Left ventricle myocardium inferior (tissue), 1 donor: Measurements from ENCODE around the gene PLEKHA8. TPM values are rescaled to one million over a fixed set of nuclear protein-coding genes. Genes with fewer than 3 reads are reported as not detected.

ENCODE experiments used
- DNase-seq: peaks from one replicate; pipeline ENCODE4 v3.0.0-alpha.2; 2020
- H3K27ac ChIP-seq: fragments of 200-600 bp; replicated peaks from 2 replicates; pipeline ENCODE4 v1.8.0; 2021
- H3K27me3 ChIP-seq: fragments of 200-600 bp; 2 replicates; pipeline ENCODE4 v1.8.0; 2021; ENCODE audit warnings: low read depth
- H3K36me3 ChIP-seq: fragments of 200-600 bp; 2 replicates; pipeline ENCODE4 v1.8.0; 2021
- H3K4me1 ChIP-seq: fragments of 200-600 bp; 2 replicates; pipeline ENCODE4 v1.8.0; 2021
- H3K4me3 ChIP-seq: fragments of 200-600 bp; 2 replicates; pipeline ENCODE4 v1.8.0; 2021; ENCODE audit warnings: mild to moderate bottlenecking, moderate library complexity
- H3K9me3 ChIP-seq: fragments of 200-600 bp; replicated peaks from 2 replicates; pipeline ENCODE4 v1.8.0; 2021
- CTCF ChIP-seq: fragments of 200-600 bp; IDR thresholded peaks from 2 replicates; pipeline ENCODE4 v1.8.0; 2021; ENCODE audit warnings: antibody characterized with exemption, mild to moderate bottlenecking, borderline replicate concordance
- intact Hi-C: fragments of 100-400 bp; cut with micrococcal nuclease; formaldehyde crosslinking; loops from one replicate; pipeline ENCODE4 v1.11.0; 2022
- total RNA-seq: library from RNA; stranded (reverse); fragmentation: NEBNext Ultra II Directional; extraction: Animal tissue kit (Norgen Biotek cat#: 25700); gene quantifications from one replicate; pipeline ENCODE4 v1.2.1, GENCODE V29; 2021
- donor health status: DM: no; HTN: yes; CAD: no; lungs with severe emphysema.

PLEKHA8 gene
- total RNA-seq, 1 donor from 2014 or later: 3.3 TPM

DNA sequence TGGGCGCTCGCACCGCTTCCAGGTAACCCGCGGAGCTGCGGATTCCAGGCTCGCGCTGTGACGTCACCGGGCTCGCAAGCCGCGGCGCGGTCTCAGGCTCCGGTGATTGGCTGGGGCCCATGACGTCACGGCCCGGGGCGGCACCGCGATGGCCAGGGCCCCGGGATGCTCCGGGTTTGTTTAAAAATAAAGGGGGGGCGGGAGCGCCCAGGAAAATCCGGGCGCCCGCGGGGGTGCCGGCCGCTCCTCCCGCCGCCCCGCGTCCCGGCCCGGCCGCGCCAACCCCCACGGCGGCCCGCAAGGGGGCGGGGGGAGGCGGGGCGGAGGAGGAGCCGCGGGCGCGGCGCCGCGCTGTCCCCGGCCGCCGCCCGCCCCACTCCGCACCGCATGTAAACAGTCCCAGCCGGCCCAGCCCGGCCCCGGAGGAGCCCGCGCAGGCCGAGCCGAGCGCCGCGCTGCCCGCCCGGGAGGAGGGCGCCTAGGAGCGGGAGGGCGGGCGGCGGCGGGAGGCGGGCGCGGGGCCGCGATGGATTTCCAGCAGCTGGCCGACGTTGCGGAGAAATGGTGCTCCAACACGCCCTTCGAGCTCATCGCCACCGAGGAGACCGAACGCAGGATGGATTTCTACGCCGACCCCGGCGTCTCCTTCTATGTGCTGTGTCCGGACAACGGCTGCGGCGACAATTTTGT lies 106.5 kb downstream of the PLEKHA8 start, which contains the start of gene MTURN:
Gene MTURN (plus strand): TSS at position 376 of the 690 bp plus-strand sequence. CDS start 151 bp downstream, at position 527.
- H3K4me3 ChIP-seq: peak within 1 kb of the TSS; percentile 98
- H3K4me1 ChIP-seq: peaks cover 42% of the 10 kb centered on the region
- H3K27ac ChIP-seq: peak within 1 kb of the TSS; percentile 96
- no peaks in the 10 kb centered on the region for H3K9me3 ChIP-seq
- H3K36me3 ChIP-seq: no peaks in the 10 kb centered on the region
- no peak for TF ChIP-seq CTCF
- H3K27me3 ChIP-seq: no peaks in the 10 kb centered on the region
- peak; percentile 91 for DNase-seq
- intact Hi-C loops: no loop called here

- intact Hi-C loops: no loop called here
- Histone ChIP-seq H3K4me1 (peaks cover 45% of the 10 kb centered on the region), H3K36me3 (no peaks in the 10 kb centered on the region), H3K27me3 (no peaks in the 10 kb centered on the region), H3K9me3 (no peaks in the 10 kb centered on the region), H3K4me3 (peak overlapping the region; percentile 98), H3K27ac (peak overlapping the region; percentile 96)
- TF ChIP-seq CTCF: no peak
- peak; percentile 58 for DNase-seq
These were observed 107.3 kb downstream of the PLEKHA8 start for GRCh38 chr7:30135301-30136116.

DNA sequence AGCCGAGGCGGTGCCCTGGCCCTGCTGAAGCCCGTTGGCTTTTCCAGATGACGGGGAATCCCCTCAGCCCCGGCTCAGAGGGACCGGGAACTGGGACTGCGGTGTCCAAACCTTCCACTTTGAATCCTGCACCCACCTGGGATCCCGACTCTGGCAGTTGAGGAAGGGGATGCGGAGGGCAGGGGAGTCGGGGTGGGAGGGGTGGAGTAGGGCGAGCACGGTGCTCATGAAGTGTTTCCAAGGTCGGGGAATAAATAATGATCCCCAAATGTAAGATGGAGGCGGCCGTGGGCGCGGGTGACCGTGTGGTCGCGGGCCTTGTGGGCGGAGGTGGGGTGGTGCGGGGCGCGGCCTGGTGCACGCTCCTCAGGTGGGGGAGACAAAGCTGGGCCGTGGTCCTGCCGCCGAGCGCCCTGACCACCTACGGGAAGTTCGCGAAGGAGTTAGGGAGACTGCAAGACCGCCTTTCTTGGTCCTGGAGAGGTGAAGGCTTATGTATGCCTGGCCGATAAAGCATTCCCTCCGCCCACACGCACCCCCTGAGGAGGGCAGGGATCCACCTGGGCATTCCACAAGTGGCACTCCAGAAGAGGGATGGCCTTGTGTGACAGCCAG lies 108.0 kb downstream of the PLEKHA8 start:
- intact Hi-C loops: no loop called here
- no peak for TF ChIP-seq CTCF

DNA sequence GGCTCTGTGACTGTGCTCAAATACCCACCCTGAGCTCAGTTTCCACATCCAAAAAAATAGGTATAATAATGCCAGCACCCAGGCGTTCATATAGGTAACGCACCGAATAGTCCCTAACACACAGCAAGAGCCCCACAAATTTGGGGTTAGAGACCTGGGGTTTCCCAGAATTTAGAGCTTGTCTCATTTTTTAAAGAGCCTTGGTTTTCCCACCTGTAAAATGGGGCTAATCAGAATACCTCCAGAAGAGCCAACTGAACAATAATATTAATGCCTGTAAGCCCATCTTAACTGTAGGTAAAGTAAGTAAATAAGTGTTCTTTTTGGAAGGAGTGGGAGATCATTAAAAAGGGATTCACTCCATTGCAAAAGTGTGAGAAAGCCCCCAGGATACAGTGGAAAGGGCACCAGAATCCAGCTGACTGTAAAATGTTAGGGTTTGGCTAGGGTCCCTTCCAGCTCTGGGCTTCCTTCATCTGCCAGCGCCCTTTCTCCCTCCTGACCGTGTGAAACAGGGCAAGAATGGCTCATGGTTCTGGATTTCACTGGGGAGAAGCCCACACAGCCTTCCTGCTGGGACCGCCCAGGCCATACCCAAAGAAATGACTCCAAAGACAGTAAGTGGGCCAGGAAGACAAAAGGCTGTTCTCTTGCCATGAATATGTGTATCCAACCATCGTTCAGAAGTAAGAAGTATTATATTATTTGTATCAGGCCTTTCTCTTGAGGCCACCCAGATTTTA lies 108.7 kb downstream of the PLEKHA8 start:
- no peak for TF ChIP-seq CTCF
- H3K27me3 ChIP-seq: no peaks in the 10 kb centered on the region
- intact Hi-C loops: no loop called here
- no peak for DNase-seq
- no peak overlapping the region for H3K27ac ChIP-seq
- no peaks in the 10 kb centered on the region for H3K9me3 ChIP-seq
- H3K36me3 ChIP-seq: no peaks in the 10 kb centered on the region
- H3K4me3 ChIP-seq: peak overlapping the region; percentile 98
- peaks cover 51% of the 10 kb centered on the region for H3K4me1 ChIP-seq

More for the DNA sequence above, 108.0 kb downstream of the PLEKHA8 start:
- H3K27me3 ChIP-seq: no peaks in the 10 kb centered on the region
- H3K4me1 ChIP-seq: peaks cover 45% of the 10 kb centered on the region
- H3K36me3 ChIP-seq: no peaks in the 10 kb centered on the region
- no peak for DNase-seq
- H3K9me3 ChIP-seq: no peaks in the 10 kb centered on the region
- H3K27ac ChIP-seq: peak overlapping the region; percentile 96
- H3K4me3 ChIP-seq: peak overlapping the region; percentile 98

- TF ChIP-seq CTCF: no peak
- H3K36me3 ChIP-seq: no peaks in the 10 kb centered on the region
- no peaks in the 10 kb centered on the region for H3K9me3 ChIP-seq
- H3K27me3 ChIP-seq: no peaks in the 10 kb centered on the region
- peak overlapping the region; percentile 0 for H3K27ac ChIP-seq
- DNase-seq: no peak
- H3K4me1 ChIP-seq: peaks cover 64% of the 10 kb centered on the region
- intact Hi-C loops: no loop called here
- no peak overlapping the region for H3K4me3 ChIP-seq
These were observed 111.7 kb downstream of the PLEKHA8 start for GRCh38 chr7:30139836-30140384.
